Fibroblast of lung (primary cell): ENCODE results near the gene LTB. TPM values are rescaled to one million over a fixed set of nuclear protein-coding genes. Genes with fewer than 3 reads are reported as not detected.

Source experiments
- DNase-seq, 2 donors: peaks; one replicate each; pipeline versions ENCODE4 v3.0.0 to v3.0.0-alpha.2; 2010; ENCODE audit warnings: low read depth in 2 of 2
- H2AFZ ChIP-seq: 2 replicates; pipeline ENCODE4 v1.5.1; 2012; ENCODE audit warnings: low read length, control low read depth, inconsistent platforms
- H3K27ac ChIP-seq: 2 replicates; pipeline ENCODE4 v1.5.1; 2011; ENCODE audit warnings: low read length, control low read depth; ENCODE audit not compliant: insufficient read depth
- H3K27me3 ChIP-seq: 2 replicates; pipeline ENCODE4 v1.5.1; 2011; ENCODE audit warnings: mild to moderate bottlenecking, low read length; ENCODE audit not compliant: control insufficient read depth, insufficient read depth
- H3K36me3 ChIP-seq: 2 replicates; pipeline ENCODE4 v1.5.1; 2011; ENCODE audit warnings: low read length; ENCODE audit not compliant: control insufficient read depth, insufficient read depth
- H3K4me1 ChIP-seq: 2 replicates; pipeline ENCODE4 v1.5.1; 2011; ENCODE audit warnings: low read length; ENCODE audit not compliant: control insufficient read depth, insufficient read depth; ENCODE audit errors: extremely low read depth
- H3K4me2 ChIP-seq: 2 replicates; pipeline ENCODE4 v1.5.1; 2011; ENCODE audit warnings: low read length, control low read depth; ENCODE audit not compliant: insufficient read depth; ENCODE audit errors: extremely low read depth
- H3K4me3 ChIP-seq, 4 experiments: fragments of 200-600 bp in 1 of 4; sonication (generic) in 1 of 4; replicated peaks in 1 of 4; 2 replicates each; pipeline ENCODE4 v1.5.1; 2011 to 2016; ENCODE audit warnings: low read length in 4 of 4, low read depth in 3 of 4, mild to moderate bottlenecking in 3 of 4, control low read depth in 2 of 4, inconsistent platforms in 1 of 4, mixed read lengths in 1 of 4; ENCODE audit not compliant: insufficient read depth in 1 of 4; ENCODE audit errors: control extremely low read depth in 1 of 4
- H3K79me2 ChIP-seq: 2 replicates; pipeline ENCODE4 v1.5.1; 2012; ENCODE audit warnings: mild to moderate bottlenecking, low read length, inconsistent platforms; ENCODE audit not compliant: control insufficient read depth, insufficient read depth
- H3K9ac ChIP-seq: 2 replicates; pipeline ENCODE4 v1.5.1; 2011; ENCODE audit warnings: mild to moderate bottlenecking, low read length, control low read depth; ENCODE audit not compliant: insufficient read depth
- H3K9me3 ChIP-seq: 2 replicates; pipeline ENCODE4 v1.5.1; 2012; ENCODE audit warnings: low read depth, low read length; ENCODE audit not compliant: control insufficient read depth, insufficient read depth
- H4K20me1 ChIP-seq: 2 replicates; pipeline ENCODE4 v1.5.1; 2011; ENCODE audit warnings: low read length; ENCODE audit not compliant: control insufficient read depth, insufficient read depth; ENCODE audit errors: extremely low read depth
- CTCF ChIP-seq, 2 donors: IDR thresholded peaks in 1 of 2; conservative IDR thresholded peaks in 1 of 2; 1 replicate in 1 of 2; 2 replicates in 1 of 2; pipeline ENCODE4 v1.5.1; 2011 to 2012; ENCODE audit warnings: low read length in 2 of 2, control low read depth in 1 of 2, inconsistent platforms in 1 of 2, low read depth in 1 of 2, mild to moderate bottlenecking in 1 of 2
- EZH2 ChIP-seq: IDR thresholded peaks from 2 replicates; pipeline ENCODE4 v1.5.1; 2012; ENCODE audit warnings: low read length, control low read depth, mild to moderate bottlenecking; ENCODE audit errors: missing control alignments
- polyA plus RNA-seq, 2 donors: library from polyadenylated mRNA; depleted of rRNA in 1 of 2; stranded (reverse) in 1 of 2; unstranded in 1 of 2; fragments of >200 nt; gene quantifications; 2 replicates each; pipeline ENCODE4 v1.2.1, GENCODE V29; 2011 to 2012; ENCODE audit warnings: missing spikeins in 1 of 2
- total RNA-seq: library from RNA; depleted of rRNA; stranded (reverse); fragments of >200 nt; gene quantifications from 2 replicates; pipeline ENCODE4 v1.2.1, GENCODE V29; 2014

LTB gene
- total and polyA plus RNA-seq, 2 donors (not counting 1 experiment from before 2014, with no cell fraction given), result not detected

GRCh38 chr6:31630177-31630934, 48.1 kb upstream of the LTB start:
- Histone ChIP-seq H3K36me3 (peaks cover 66% of the 10 kb centered on the region), H3K9ac (no peak overlapping the region), H3K9me3 (no peaks in the 10 kb centered on the region), H4K20me1 (no peaks in the 10 kb centered on the region), H2AFZ (no peak overlapping the region), H3K79me2 (peaks cover 28% of the 10 kb centered on the region), H3K4me1 (peaks cover 2% of the 10 kb centered on the region), H3K27me3 (no peaks in the 10 kb centered on the region), H3K4me2 (no peak overlapping the region), H3K27ac (no peak overlapping the region), H3K4me3 (no peak overlapping the region)
- no peak for DNase-seq
- TF ChIP-seq EZH2 (no peak), CTCF (conservative IDR thresholded peaks at IDR 0.05 in 1 of 2, IDR thresholded peaks at IDR 0.05 in 1 of 2; ENCODE audit: low read depth in 1 of 2, low read length in 2 of 2) (no peak)

- H3K79me2 ChIP-seq, result peaks cover 38% of the 10 kb centered on the region
- H3K27me3 ChIP-seq, result no peaks in the 10 kb centered on the region
- no peak overlapping the region for H3K9ac ChIP-seq
- H3K4me3 ChIP-seq, result no peak overlapping the region
- no peaks in the 10 kb centered on the region for H4K20me1 ChIP-seq
- no peak for DNase-seq
- H3K4me2 ChIP-seq, result no peak overlapping the region
- H3K4me1 ChIP-seq, result peaks cover 2% of the 10 kb centered on the region
- no peak overlapping the region for H3K27ac ChIP-seq
- no peaks in the 10 kb centered on the region for H3K9me3 ChIP-seq
- TF ChIP-seq CTCF (conservative IDR thresholded peaks at IDR 0.05 in 1 of 2, IDR thresholded peaks at IDR 0.05 in 1 of 2; ENCODE audit: low read depth in 1 of 2, low read length in 2 of 2) (no peak), EZH2 (no peak)
- no peak overlapping the region for H2AFZ ChIP-seq
- H3K36me3 ChIP-seq, result peaks cover 64% of the 10 kb centered on the region
Measured at GRCh38 chr6:31629014-31629413, 46.8 kb upstream of the LTB start.

- no peak for DNase-seq
- Histone ChIP-seq H3K36me3 (peaks cover 63% of the 10 kb centered on the region), H3K79me2 (peaks cover 47% of the 10 kb centered on the region)
Measured at GRCh38 chr6:31627690-31628287, 45.6 kb upstream of the LTB start.

More at GRCh38 chr6:31627690-31628287, 45.6 kb upstream of the LTB start:
- Histone ChIP-seq H3K9ac (no peak overlapping the region), H3K4me1 (no peaks in the 10 kb centered on the region), H3K4me3 (no peak overlapping the region), H2AFZ (no peak overlapping the region), H4K20me1 (no peaks in the 10 kb centered on the region), H3K27ac (no peak overlapping the region), H3K9me3 (no peaks in the 10 kb centered on the region), H3K4me2 (no peak overlapping the region), H3K27me3 (no peaks in the 10 kb centered on the region)
- TF ChIP-seq EZH2, result no peak
- no peak for TF ChIP-seq CTCF (conservative IDR thresholded peaks at IDR 0.05 in 1 of 2, IDR thresholded peaks at IDR 0.05 in 1 of 2; ENCODE audit: low read depth in 1 of 2, low read length in 2 of 2)
